SK-N-DZ (cell line): Measurements from ENCODE around the gene RCBTB2. TPM values are rescaled to one million over a fixed set of nuclear protein-coding genes. Genes with fewer than 3 reads are reported as not detected.
"Not testable (repeated sequence)": the region's sequence is repeated elsewhere in the genome, so short reads cannot be mapped to it uniquely, and the experiment has no call there.

Source experiments
- DNase-seq: peaks from one replicate; pipeline ENCODE4 v3.0.0-alpha.2; 2015; ENCODE audit warnings: low spot score
- polyA plus RNA-seq, 2 experiments: library from polyadenylated mRNA; depleted of rRNA; stranded (reverse); fragments of >200 nt; gene quantifications; 2 replicates each; pipeline ENCODE4 v1.2.3, GENCODE V29; 2014

The RCBTB2 gene
- 8.6 and 27.6 TPM in 2 replicates for polyA plus RNA-seq (2014; cell fraction: cytosol; rRNA removed)
- polyA plus RNA-seq (2014; cell fraction: nucleus; rRNA removed), result 12.3 and 13.5 TPM in 2 replicates

GRCh38 chr13:48532506-48533499 lies at the start of gene RCBTB2:
Gene RCBTB2, minus strand, starts transcription at chr13:48533080. Its CDS starts 11,141 bp downstream, at chr13:48521939.
- peak; percentile 98 for DNase-seq

GRCh38 chr13:48582084-48582483 lies 49.2 kb upstream of the RCBTB2 start:
- no peak for DNase-seq

GRCh38 chr13:48580896-48581295 lies 48.0 kb upstream of the RCBTB2 start:
- DNase-seq, result no peak

GRCh38 chr13:48580185-48580803 lies 47.4 kb upstream of the RCBTB2 start:
- peak; percentile 61 for DNase-seq

GRCh38 chr13:48579919-48580180 lies 47.0 kb upstream of the RCBTB2 start:
- not testable (repeated sequence) for DNase-seq

- no peak for DNase-seq
Observed at GRCh38 chr13:48579165-48579918, 46.5 kb upstream of the RCBTB2 start.

- no peak for DNase-seq
Observed at GRCh38 chr13:48578516-48579164, 45.8 kb upstream of the RCBTB2 start.

GRCh38 chr13:48576448-48577010 lies 43.6 kb upstream of the RCBTB2 start:
- DNase-seq, result no peak

- no peak for DNase-seq
Observed at GRCh38 chr13:48575031-48575430, 42.2 kb upstream of the RCBTB2 start.

GRCh38 chr13:48574041-48574796 lies 41.3 kb upstream of the RCBTB2 start:
- no peak for DNase-seq

- DNase-seq, result no peak
Observed at GRCh38 chr13:48573213-48574007, 40.5 kb upstream of the RCBTB2 start.

- no peak for DNase-seq
Observed at GRCh38 chr13:48571126-48571913, 38.4 kb upstream of the RCBTB2 start.

GRCh38 chr13:48570216-48570828 lies 37.4 kb upstream of the RCBTB2 start:
- DNase-seq, result no peak

GRCh38 chr13:48569104-48569666 lies 36.3 kb upstream of the RCBTB2 start:
- no peak for DNase-seq

- no peak for DNase-seq
Observed at GRCh38 chr13:48568370-48569103, 35.7 kb upstream of the RCBTB2 start.

GRCh38 chr13:48567515-48568369 lies 34.9 kb upstream of the RCBTB2 start:
- DNase-seq, result no peak
